Measurements from ENCODE around the gene H2BW1. TPM values are rescaled to one million over a fixed set of nuclear protein-coding genes. Genes with fewer than 3 reads are reported as not detected.

Gene H2BW1
- polyA plus RNA-seq, 1 donor (not counting 4 experiments of a cell fraction or from before 2014, with no cell fraction given): not detected

Other genes starting within 250 kb of the H2BW1 start
- not detected in 3 replicates for gene PLP1, start 236.9 kb downstream of the H2BW1 start, polyA plus RNA-seq
- gene RAB9B, start 181.5 kb downstream of the H2BW1 start, polyA plus RNA-seq: 0.23 to 0.28 TPM (median 0.24 TPM) in 3 replicates
- 6.1 to 11.5 TPM (median 7.9 TPM) in 3 replicates for gene TMSB15B, start 51.1 kb downstream of the H2BW1 start, polyA plus RNA-seq
- gene H2BW2, start 26.2 kb upstream of the H2BW1 start, polyA plus RNA-seq: not detected in 3 replicates
- gene TMSB15C, start 62.5 kb upstream of the H2BW1 start, polyA plus RNA-seq: 0.86 to 1.5 TPM (median 1.2 TPM) in 3 replicates
- gene ZCCHC18, start 98.8 kb upstream of the H2BW1 start, polyA plus RNA-seq: 0.12 to 0.16 TPM in 2 of 3 replicates, not detected in the other
- 2.3 to 2.8 TPM (median 2.7 TPM) in 3 replicates for gene SLC25A53, start 143.3 kb upstream of the H2BW1 start, polyA plus RNA-seq
- gene FAM199X, start 152.7 kb upstream of the H2BW1 start, polyA plus RNA-seq: 7.6 to 16.1 TPM (median 9.2 TPM) in 3 replicates
- 0.03 TPM in 1 of 3 replicates, not detected in the others for gene ESX1, start 241.2 kb upstream of the H2BW1 start, polyA plus RNA-seq